NCI-H2029 treated with DMSO at 0.1 percent for 48 hours (cell line): ENCODE results near the gene OAF.

Experiments used
- DNase-seq: peaks from one replicate; lab custom pipeline; 2025; lab: John Stamatoyannopoulos, UW

The OAF gene

DNA sequence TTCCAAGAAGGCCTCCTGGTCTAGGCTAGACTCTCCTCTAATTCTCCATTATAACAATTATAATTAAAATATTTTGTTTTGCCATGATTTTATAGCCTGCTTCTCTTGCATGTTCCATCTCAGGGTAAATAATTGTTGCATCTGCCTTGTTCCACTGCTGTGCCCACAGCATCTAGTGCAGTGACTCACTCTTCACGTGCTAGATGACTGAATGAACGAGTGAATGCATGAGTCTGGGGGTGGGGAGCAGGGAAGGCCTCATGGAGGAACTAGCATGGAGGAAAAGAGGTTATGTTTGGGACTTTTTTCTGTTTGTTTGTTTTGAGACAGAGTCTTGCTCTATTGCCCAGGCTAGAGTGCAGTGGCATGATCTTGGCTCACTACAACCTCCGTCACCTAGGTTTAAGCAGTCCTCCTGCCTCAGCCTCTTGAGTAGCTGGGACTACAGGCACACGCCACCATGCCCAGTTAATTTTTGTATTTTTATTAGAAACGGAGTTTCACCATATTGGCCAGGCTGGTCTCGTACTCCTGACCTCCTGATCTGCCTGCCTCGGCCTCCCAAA lies 5.2 kb upstream of the OAF start:
- DNase-seq = no peak

DNA sequence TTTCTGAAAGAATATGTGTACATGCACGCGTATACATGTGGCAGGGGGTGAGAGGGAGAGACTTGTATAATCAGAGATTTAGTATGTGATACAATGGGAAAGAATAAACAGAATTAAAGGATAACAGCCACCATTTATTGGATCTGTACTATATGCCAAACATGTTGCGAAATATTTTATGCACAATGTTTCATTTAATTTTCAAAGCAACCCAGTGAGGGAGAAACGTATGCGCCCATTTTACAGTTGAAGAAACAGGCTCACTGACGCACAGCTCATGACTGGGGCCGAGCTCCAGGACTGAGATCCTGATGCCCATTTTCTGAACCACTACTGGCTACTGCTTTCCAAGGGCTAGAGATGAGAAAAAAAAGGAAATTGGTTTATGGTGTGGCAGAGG lies 3.3 kb upstream of the OAF start:
- DNase-seq = no peak

GRCh38 chr11:120208001-120208441 lies 2.8 kb upstream of the OAF start:
- no peak for DNase-seq

DNA sequence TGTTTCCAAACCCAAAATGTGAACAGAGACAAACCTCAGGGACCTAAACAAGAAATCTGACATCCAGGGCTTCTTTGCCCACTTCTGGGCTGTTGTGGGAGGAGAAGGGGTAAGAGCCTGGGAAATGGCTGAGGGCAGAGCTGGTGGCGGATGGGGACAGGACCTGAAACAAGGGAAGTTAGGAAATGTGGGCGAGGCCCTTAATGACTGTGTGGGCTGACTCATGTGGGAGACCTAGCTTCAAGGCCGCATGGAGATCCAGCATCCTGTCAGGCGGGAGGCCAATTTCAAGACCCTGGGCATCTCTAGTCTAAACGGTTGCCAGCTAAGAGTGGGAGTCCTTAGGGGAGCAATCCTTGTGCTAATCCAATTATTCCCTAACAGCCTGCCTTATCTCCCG lies 2.1 kb upstream of the OAF start:
- no peak for DNase-seq

DNA sequence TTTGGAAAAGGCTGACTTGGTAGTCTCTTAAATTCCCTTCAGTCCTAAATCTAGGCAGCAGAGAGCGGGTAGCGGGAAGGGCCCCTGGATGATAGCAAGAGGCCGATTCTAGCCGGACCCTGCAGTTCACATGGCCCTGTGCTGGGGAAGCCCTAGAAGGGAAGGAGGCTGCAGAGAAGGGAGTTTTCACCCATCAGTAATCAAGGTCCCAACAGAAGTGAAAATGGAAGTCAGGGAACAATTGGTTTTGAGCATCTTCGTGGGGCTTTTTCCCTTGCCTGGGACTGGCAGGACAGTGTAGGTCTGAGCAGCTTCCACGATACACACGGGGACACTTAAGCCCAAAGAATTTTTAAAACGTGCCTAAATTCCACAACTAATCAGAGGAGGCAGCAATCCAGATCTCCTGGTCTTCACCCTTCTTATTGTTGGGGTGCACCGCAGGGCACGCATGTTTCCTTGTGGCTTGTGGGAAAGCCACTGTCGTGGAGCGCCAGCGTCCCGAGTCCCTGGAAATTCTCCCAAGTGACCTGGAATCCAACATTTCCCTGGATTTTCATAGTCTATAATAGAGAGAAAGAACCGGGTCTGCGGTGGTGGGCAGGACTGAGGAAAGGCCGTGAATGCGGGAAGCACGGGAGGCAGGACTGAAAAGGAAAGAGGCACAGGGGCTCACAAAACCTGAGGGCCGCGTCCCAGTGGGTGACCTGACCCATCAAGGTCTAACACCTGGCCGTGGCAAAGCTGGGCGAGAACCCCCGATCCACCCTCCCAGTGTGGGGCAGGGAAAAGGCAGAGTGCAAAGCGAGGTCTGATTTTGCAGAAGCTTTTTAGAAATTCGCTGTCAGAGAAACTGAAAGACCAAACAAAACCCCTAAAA lies 846 bp upstream of the OAF start:
- no peak for DNase-seq

DNA sequence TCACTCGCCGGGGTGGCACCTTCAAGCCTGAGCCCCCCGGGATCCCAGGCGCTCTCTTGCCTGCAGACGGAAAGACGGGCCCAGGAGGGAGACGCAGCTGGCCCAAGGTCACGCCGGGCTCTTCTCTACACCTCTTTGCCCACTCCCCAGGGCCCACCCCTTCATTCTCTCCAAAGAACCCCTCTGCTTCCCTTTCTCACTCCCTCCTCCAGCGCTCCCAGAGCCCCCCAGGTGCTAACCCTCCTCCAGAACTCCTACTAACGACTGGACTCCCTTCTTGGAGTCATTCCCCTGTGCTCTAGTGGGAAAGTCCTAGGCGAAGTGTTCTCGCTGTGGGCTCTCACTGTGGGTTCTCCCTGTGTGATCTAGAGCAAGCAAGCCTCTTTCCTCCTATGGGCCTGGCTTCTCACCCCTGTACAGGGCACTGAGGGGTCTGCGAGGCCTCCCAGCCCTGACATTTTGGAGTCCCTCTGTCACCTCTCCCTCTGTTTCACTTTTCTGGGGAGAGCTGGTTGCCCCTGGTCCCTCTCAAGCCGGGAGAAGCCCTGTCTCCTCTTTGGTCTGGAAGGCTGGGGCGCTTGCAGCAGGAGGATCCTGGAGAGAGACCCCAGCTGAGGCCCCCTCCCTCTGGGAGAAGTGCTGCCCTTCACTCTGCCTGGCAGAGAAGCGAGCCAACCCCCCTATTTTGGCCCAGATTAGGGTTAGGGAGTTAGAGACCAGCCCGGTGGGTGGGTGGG lies 858 bp downstream of the OAF start:
- DNase-seq = no peak

DNA sequence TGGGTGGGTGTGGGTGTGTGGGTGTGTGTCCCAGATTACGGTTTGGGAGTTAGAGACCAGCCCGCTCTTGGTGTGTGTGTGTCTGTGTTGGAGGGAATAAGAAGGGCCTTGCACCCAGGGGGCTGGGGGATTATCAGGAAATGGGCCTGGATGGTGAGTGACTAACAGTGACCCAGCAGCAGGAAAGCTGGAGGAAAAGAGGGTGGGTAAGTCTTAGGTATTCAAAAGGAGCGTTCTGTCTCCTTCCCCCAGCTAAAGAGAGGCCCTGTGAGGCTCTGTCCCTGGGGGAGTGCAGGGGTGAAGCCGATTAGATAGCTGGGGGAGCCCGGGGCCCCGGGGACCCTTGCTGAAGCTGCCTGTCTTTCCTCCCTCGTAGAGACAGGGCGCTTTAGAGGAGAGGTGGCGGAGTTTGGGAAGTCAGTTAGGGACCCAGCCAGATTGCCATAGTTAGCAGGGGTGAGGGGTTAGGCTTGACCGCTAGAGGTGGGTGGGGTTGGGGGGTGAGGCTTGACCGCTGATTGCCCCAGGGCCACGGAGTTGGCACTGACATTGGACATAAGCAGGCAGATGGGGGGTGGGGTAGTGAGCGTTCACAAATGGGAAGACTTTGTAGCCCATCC lies 1.5 kb downstream of the OAF start:
- DNase-seq = no peak

DNA sequence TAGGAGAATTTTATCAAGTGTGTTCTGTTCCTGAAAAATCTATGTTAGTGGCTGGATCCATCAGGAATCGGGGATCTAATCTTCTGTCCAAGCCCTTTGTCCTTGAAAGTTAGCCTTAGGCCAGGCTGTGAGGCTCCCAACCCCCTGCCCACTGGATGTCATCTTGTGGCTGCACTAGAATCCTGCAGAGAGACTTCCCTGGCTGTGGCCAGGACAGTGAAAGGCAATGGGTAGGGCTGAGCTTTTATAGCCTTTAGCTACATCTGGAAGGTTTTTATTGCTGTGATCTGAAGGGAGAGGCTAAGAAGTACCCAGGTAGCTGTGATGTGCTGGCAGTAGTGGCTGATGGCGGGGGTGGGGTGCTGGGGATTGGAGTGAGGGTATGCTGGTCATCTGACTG lies 2.1 kb downstream of the OAF start:
- DNase-seq = no peak

DNA sequence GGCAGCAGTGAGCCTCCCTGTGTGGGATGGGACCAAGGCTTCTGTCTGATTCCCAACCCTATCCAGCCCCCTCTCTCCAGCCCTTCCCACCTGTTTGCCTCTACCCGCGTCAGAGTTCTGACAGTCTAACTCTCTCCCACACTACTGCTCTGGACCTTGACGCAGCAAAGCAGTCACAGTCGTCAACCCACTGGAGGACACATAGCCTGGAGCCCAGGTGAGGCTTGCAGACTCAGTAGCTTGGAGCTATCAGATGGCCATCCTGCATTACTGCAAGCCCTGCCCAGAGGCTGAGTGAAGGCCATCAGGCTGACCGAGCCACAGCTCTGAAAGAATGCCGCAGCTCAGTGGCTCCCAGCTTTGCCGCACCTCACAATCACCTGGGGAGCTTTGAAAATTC lies 3.7 kb downstream of the OAF start:
- DNase-seq = no peak

DNA sequence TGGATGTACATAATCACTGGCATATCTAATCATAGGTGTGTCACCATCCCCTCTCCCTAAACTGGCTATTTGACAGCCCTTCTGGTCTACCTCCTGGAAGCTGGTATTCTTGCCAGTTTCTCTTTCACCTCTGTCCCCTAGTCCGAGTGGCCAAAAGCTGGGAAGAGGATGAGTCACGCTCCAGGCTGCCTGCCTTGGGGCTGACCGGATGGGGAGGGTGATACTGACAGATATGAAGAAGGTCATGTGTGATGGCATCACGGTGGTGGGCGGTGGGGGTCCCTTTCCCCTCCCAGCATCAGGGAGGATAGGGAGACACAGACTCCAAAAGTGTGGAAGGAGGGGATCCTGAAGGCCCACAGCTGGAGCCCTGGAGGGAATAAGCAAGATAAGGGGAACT lies 4.8 kb downstream of the OAF start:
- no peak for DNase-seq

DNA sequence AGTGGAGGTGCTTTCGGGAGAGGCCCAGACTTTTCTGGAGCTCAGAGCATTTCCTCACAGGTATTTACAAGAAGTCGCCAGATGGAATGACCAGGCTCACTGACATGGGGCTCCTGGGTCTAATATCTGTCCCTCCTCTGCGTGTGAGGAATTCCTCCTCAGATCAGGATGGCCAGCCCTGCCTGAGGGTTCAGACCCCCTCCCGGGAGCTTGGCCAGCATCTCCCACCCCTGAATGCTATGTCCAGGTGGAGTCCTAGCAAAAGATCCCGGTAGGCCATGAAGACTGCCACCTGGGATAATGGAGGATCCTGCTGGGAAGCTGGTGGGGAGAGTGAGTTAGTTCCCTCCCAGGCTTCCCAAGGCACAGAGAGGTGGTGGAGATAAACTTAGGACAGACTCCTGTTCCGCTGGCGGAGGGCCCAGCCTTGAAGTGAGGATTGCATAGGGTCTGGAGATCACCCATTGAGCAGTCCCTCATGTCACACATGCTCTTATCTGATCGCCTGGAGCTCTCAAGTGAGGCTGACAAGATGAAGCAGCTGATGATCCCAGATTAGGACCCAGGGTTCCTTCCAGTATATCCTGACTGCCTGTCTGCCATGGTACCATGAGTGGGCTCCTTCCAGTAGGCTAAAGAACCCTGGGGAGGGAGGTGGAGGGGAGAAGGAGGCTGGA lies 5.7 kb downstream of the OAF start:
- no peak for DNase-seq

- no peak for DNase-seq
These were observed 6.7 kb downstream of the OAF start for GRCh38 chr11:120217526-120217925.

- DNase-seq = peak; percentile 47
These were observed 7.3 kb downstream of the OAF start for GRCh38 chr11:120217941-120218694.

GRCh38 chr11:120218695-120219033 lies 7.8 kb downstream of the OAF start:
- DNase-seq = no peak

- DNase-seq = no peak
These were observed 8.6 kb downstream of the OAF start for GRCh38 chr11:120219232-120219937.

DNA sequence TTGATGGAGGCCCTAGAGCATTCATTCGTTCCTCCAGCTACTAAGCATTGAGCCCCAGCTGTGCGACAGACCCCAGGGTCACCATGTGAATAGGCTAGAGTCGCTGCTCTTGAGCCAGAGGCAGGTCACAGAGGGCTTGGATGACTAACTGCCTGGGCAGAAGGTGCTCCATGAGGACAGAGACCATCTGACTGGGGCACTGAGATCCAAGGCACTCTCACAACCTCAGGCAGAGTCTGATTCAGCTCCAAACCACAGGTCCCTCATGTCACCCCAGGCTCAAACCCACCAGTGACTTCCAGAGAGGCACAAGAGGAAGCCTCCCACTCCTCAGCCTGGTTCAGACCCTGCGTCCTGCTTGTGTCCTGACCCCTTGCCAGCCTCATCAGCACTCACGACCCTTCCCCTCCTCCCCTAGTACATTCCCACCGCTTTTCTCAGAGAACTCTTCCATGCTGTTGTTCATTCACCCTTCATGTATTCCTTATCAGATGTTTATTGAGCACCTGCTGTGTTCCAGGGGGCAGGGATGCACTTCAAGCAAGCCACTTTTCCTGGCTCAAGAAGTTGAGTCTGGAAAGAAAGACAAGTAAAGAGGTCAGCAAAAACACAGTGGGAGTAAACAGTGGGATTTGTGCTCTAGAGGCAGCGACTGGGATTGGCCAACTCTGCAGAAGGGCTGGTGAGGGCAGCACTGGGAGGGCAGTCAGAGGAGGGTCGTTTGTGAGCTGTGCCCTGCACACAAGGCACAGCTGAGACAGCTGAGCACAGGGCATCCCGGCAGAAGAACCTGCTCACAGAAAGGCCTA lies 9.3 kb downstream of the OAF start:
- DNase-seq = no peak

DNA sequence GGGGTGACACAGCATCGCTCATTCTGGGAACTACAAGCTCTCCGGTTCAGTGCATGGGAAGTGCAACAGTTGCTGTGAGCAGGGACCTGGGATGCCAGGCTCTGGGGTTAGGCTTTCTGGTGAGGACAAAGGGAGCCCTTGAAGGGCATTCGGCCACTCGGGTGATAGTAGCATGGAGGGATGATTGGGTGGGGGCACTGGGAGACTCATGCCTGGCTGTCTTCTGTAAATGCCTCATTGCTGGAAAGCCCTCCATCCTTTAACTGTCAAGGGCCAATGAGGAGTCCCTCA lies 9.9 kb downstream of the OAF start:
- DNase-seq = no peak

GRCh38 chr11:120221115-120221752 lies 10.4 kb downstream of the OAF start:
- DNase-seq = no peak

GRCh38 chr11:120222916-120223315 lies 12.1 kb downstream of the OAF start:
- no peak for DNase-seq

- no peak for DNase-seq
These were observed 13.0 kb downstream of the OAF start for GRCh38 chr11:120223793-120224192.
